Testis (tissue), 3 donors: ENCODE measurements around the gene TRIM37. TPM values are rescaled to one million over a fixed set of nuclear protein-coding genes. Genes with fewer than 3 reads are reported as not detected.

Source experiments
- DNase-seq: peaks from one replicate; pipeline ENCODE4 v3.0.0-alpha.2; 2019
- H3K27ac ChIP-seq, 2 donors: fragments of 200-600 bp; sonication (generic); one replicate each; pipeline ENCODE4 v1.5.1; 2019
- H3K27me3 ChIP-seq: fragments of 200-600 bp; sonication (generic); one replicate; pipeline ENCODE4 v1.5.1; 2019
- H3K36me3 ChIP-seq: fragments of 200-600 bp; sonication (generic); one replicate; pipeline ENCODE4 v1.5.1; 2017; ENCODE audit warnings: low read depth; ENCODE audit errors: missing control alignments
- H3K4me1 ChIP-seq: fragments of 200-600 bp; sonication (generic); one replicate; pipeline ENCODE4 v1.5.1; 2019
- H3K4me3 ChIP-seq, 2 donors: fragments of 200-600 bp; sonication (generic); one replicate each; pipeline ENCODE4 v1.5.1; 2017 to 2019
- H3K9me3 ChIP-seq: fragments of 200-600 bp; sonication (generic); one replicate; pipeline ENCODE4 v1.5.1; 2017
- CTCF ChIP-seq, 3 experiments: fragments of 450-650 bp in 2 of 3; fragments of 200-600 bp in 1 of 3; sonication (generic) in 1 of 3; IDR thresholded peaks; one replicate each; pipeline ENCODE4 v1.5.1; 2016 to 2019; ENCODE audit warnings: antibody characterized with exemption in 3 of 3, mild to moderate bottlenecking in 2 of 3, moderate library complexity in 1 of 3
- POLR2A ChIP-seq: fragments of 450-650 bp; IDR thresholded peaks from one replicate; pipeline ENCODE4 v1.6.1; 2017; ENCODE audit warnings: antibody characterized with exemption, mild to moderate bottlenecking, moderate library complexity
- WGBS, 2 donors: methylation state at CpG; one replicate each; pipeline ENCODE4 v1.1.5; 2018; 5-methylcytosine and 5-hydroxymethylcytosine counted together
- intact Hi-C: fragments of 100-400 bp; cut with DNase I; formaldehyde crosslinking; loops from one replicate; pipeline ENCODE4 v1.15.1; 2023; ENCODE audit warnings: low total_unique reads
- polyA plus RNA-seq: library from polyadenylated mRNA; stranded (reverse); fragments of 350-450 nt; fragmentation: Illumina TruSeq; extraction: RNeasy Lipid Tissue Mini Kit (QIAGEN cat#74804); gene quantifications from one replicate; pipeline ENCODE4 v1.2.3, GENCODE V29; 2014; ENCODE audit warnings: low read depth, low replicate concordance; ENCODE audit not compliant: insufficient read depth
- total RNA-seq, 2 donors: library from RNA; depleted of rRNA; stranded (reverse); fragments of >200 nt; gene quantifications; one replicate each; pipeline ENCODE4 v1.2.3, GENCODE V29; 2016

TRIM37 gene
- total and polyA plus RNA-seq, 3 donors from 2014 or later: 98.5 to 149 (median 119) TPM

- peak overlapping the region; percentile 79 to 84 for H3K27ac ChIP-seq
Observed at GRCh38 chr17:59152925-59153324, 46.2 kb upstream of the TRIM37 start.

GRCh38 chr17:59151591-59151990 is 44.9 kb upstream of the TRIM37 start:
- no peaks in the 10 kb centered on the region for H3K27me3 ChIP-seq
- WGBS, 2 donors: 62 to 63% methylated on average over 1 of the region's 1 CpG
- intact Hi-C loops: no loop called here
- H3K36me3 ChIP-seq: no peaks in the 10 kb centered on the region
- H3K4me3 ChIP-seq: no peak overlapping the region
- H3K4me1 ChIP-seq: peaks cover 5% of the 10 kb centered on the region
- no peaks in the 10 kb centered on the region for H3K9me3 ChIP-seq
- TF ChIP-seq CTCF (IDR thresholded peaks at IDR 0.05) (no peak), POLR2A (no peak)
- peak overlapping the region in 1 of 2 donors; percentile 15 for H3K27ac ChIP-seq
- DNase-seq: no peak

More at GRCh38 chr17:59152925-59153324, 46.2 kb upstream of the TRIM37 start:
- H3K36me3 ChIP-seq: no peaks in the 10 kb centered on the region
- intact Hi-C loops: no loop called here
- H3K4me1 ChIP-seq: peaks cover 5% of the 10 kb centered on the region
- no peaks in the 10 kb centered on the region for H3K9me3 ChIP-seq
- no peak for DNase-seq
- no peaks in the 10 kb centered on the region for H3K27me3 ChIP-seq
- no peak for TF ChIP-seq POLR2A
- TF ChIP-seq CTCF (IDR thresholded peaks at IDR 0.05): no peak
- WGBS, 2 donors: 41 to 47% methylated on average over 1 of the region's 1 CpG
- no peak overlapping the region for H3K4me3 ChIP-seq

- intact Hi-C loops: no loop called here
- WGBS, 2 donors: 74 to 76% methylated on average over 5 of the region's 5 CpGs
- no peak overlapping the region for H3K4me3 ChIP-seq
- H3K27me3 ChIP-seq: no peaks in the 10 kb centered on the region
- peaks cover 5% of the 10 kb centered on the region for H3K4me1 ChIP-seq
- H3K9me3 ChIP-seq: no peaks in the 10 kb centered on the region
- no peak for DNase-seq
- no peak overlapping the region for H3K27ac ChIP-seq
- H3K36me3 ChIP-seq: no peaks in the 10 kb centered on the region
- no peak for TF ChIP-seq POLR2A
- no peak for TF ChIP-seq CTCF (IDR thresholded peaks at IDR 0.05)
Observed at GRCh38 chr17:59151006-59151405, 44.3 kb upstream of the TRIM37 start.

GRCh38 chr17:59149841-59150511 is 43.3 kb upstream of the TRIM37 start:
- intact Hi-C loops: no loop called here
- WGBS, 2 donors: 84 to 88% methylated on average over 5 of the region's 5 CpGs
- Histone ChIP-seq H3K4me1 (peaks cover 5% of the 10 kb centered on the region), H3K27me3 (no peaks in the 10 kb centered on the region), H3K4me3 (no peak overlapping the region), H3K9me3 (no peaks in the 10 kb centered on the region), H3K27ac (no peak overlapping the region), H3K36me3 (no peaks in the 10 kb centered on the region)
- TF ChIP-seq CTCF (IDR thresholded peaks at IDR 0.05) (no peak), POLR2A (no peak)
- DNase-seq: no peak

GRCh38 chr17:59149051-59149450 is 42.4 kb upstream of the TRIM37 start:
- WGBS, 2 donors: 72 to 83% methylated on average over 2 of the region's 2 CpGs
- Histone ChIP-seq H3K4me1 (peaks cover 5% of the 10 kb centered on the region), H3K36me3 (no peaks in the 10 kb centered on the region), H3K27ac (no peak overlapping the region), H3K4me3 (no peak overlapping the region), H3K27me3 (no peaks in the 10 kb centered on the region), H3K9me3 (no peaks in the 10 kb centered on the region)
- intact Hi-C loops: no loop called here
- no peak for DNase-seq
- TF ChIP-seq POLR2A (no peak), CTCF (IDR thresholded peaks at IDR 0.05) (no peak)
